Fibroblast of lung (primary cell): ENCODE data around the gene PALLD.

Source experiments
- CTCF ChIP-seq, 2 donors: IDR thresholded peaks in 1 of 2; conservative IDR thresholded peaks in 1 of 2; 1 replicate in 1 of 2; 2 replicates in 1 of 2; pipeline ENCODE4 v1.5.1; 2011 to 2012; ENCODE audit warnings: low read length in 2 of 2, control low read depth in 1 of 2, inconsistent platforms in 1 of 2, low read depth in 1 of 2, mild to moderate bottlenecking in 1 of 2
- EZH2 ChIP-seq: IDR thresholded peaks from 2 replicates; pipeline ENCODE4 v1.5.1; 2012; ENCODE audit warnings: low read length, control low read depth, mild to moderate bottlenecking; ENCODE audit errors: missing control alignments

DNA sequence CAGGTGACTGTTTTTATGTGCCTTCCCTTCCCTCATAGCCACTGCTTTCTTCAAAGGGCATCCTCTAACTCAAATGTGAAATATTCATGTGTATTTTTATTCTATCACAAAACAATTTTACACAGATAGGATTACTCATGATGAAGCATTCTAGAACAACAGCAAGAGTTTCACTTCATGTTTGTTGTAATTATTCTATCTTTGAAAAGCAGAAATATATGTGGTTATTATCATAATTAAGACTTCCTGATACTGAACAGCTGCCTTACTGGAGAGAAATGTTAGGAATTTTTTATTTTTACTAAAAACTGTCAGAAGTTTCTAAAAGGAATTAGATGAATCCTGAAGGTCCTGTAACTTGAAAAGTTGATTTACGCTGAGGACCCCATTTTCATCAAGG, 229.1 kb downstream of the PALLD start:
- TF ChIP-seq CTCF (conservative IDR thresholded peaks at IDR 0.05 in 1 of 2, IDR thresholded peaks at IDR 0.05 in 1 of 2; ENCODE audit: low read depth in 1 of 2, low read length in 2 of 2) (no peak), EZH2 (no peak)
